Adipose tissue (tissue), 3 donors: ENCODE measurements around the gene ARFGAP1. TPM values are rescaled to one million over a fixed set of nuclear protein-coding genes. Genes with fewer than 3 reads are reported as not detected.

Experiments
- H3K27ac ChIP-seq: one replicate; pipeline ENCODE4 v1.5.1; 2013; ENCODE audit warnings: low read depth, low read length
- WGBS, 3 donors: extraction: QIAGEN DNeasy Blood & Tissue Kit; methylation state at CpG; one replicate each; pipeline ENCODE4 v1.1.7; 2013; 5-methylcytosine and 5-hydroxymethylcytosine counted together
- polyA plus RNA-seq, 3 donors: library from polyadenylated mRNA; stranded (reverse); fragments of 200-250 nt; gene quantifications; one replicate each; pipeline ENCODE4 v1.2.3, GENCODE V29; 2013
- donor health status: healthy with polysubstance abuse.
- donor health status: Bipolar disorder and iron deficiency.
- donor health status: healthy.

The ARFGAP1 gene
- polyA plus RNA-seq, 3 donors = 41.9 to 55.0 (median 50.8) TPM

DNA sequence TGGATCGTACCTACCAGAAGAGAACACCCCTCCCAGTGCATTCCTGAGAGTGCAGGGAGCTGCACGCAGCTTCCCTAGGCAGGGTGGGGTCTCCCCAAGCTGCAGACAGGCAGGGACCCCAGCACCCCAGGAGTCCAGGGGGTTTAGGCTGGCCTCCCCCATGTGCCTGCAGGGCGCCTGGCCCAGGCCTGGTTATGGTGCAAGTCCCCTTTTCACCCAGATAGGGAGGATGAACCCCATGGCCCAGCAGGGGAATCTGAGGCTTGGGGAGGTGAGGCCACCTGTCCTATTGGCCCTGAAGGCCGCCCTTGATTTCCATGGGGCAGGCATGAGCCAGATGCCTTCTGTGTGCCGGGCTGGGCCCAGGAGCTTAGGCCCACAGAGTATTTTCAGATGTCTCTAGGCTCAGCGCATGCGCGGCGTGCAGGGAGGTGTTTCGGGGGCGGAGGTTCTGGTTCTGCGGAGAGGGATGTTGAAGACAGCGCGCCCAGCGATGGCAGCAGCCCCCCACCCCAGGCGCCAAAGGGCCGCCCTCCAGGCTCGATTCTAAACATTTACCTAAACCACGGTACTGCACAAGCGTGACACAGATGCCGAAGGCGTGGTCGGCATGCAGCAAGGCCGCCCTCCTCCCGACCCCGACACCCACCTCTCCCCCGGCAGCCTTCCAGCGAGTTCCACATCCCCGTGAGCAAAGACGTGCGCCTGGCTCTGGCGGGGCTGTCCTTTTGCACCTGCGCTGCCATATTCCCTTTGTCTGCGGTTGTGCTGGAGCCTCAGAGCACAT is 49.7 kb downstream of the ARFGAP1 start:
- no peak overlapping the region for H3K27ac ChIP-seq

GRCh38 chr20:63322933-63323273 is 50.3 kb downstream of the ARFGAP1 start:
- H3K27ac ChIP-seq = no peak overlapping the region
- 26 to 36% (median 35%) methylated on average over 15 of the region's 15 CpGs for WGBS, 3 donors

More for the DNA sequence above, 49.7 kb downstream of the ARFGAP1 start:
- 64 to 67% (median 66%) methylated on average over 33 to 34 of the region's 34 CpGs for WGBS, 3 donors

DNA sequence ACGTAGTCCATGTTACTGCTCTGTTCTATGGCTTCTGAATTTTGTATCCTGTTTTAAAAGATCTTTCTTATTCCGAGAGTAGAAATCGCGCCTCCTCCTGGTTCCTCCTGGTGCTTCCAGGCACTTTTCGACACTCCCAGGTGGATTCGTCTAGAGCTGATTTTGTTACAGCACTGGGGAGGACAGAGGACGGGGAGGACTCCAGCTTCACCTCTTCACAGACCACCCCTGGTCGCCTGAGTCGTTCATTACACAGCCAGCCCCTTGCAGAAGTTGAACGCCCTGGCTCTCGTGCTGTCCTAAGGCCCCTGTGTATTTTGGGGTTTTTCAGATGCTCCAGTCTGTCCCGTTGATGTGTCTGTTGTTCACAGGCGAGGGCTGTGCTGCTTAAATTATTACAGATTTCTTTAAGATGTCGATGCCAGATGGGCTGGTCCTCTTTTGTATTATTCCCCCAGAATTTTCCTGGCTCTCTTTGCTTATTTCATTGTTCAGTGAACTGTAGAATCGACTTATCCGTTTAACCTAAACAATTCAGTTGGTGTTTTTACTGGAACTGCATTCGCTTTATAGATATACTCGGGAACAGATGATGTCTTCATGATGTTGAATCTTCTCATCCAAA is 50.9 kb downstream of the ARFGAP1 start:
- H3K27ac ChIP-seq = no peak overlapping the region
- WGBS, 3 donors = 56 to 71% (median 70%) methylated on average over 18 of the region's 18 CpGs

- 65 to 89% (median 86%) methylated on average over 10 of the region's 10 CpGs for WGBS, 3 donors
- H3K27ac ChIP-seq = no peak overlapping the region
Observed at GRCh38 chr20:63325021-63325471, 52.4 kb downstream of the ARFGAP1 start.

DNA sequence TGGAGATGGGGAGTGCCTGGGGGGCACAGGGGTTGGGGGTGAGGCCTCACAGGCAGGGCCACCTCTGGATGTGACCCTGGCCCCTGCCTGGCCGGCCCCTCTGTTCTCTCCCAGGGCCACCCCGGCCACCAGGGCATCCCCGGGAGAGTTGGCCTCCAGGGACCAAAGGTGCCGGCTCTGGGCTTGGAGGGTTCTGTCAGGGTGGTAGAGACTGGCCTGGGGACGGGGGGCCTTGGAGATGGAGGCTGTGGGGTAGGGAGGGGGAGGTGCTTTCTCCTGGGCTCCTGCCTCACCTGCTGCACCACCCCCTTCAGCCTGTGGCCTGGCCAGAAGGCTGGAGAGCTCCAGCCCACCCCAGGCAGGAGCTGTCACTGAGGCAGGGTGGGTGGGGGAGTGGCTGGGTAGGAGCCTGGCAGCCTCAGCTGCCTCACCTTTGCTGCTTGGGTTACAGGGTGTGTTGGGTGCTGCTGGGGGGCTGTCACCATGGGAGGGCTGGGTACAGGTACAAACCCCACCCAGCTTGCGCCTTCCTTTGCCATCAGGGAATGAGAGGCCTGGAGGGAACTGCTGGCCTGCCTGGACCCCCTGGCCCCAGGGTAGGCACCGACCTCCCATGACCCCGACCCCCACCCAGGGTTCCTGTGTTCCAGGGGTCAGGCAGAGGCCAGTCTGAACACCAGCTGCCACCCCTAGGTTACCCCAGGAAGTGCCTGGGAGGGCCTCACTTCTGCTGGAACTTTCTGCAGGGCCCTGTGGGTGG is 53.1 kb downstream of the ARFGAP1 start:
- 75 to 90% (median 86%) methylated on average over 7 to 8 of the region's 8 CpGs for WGBS, 3 donors
- H3K27ac ChIP-seq = no peak overlapping the region

- H3K27ac ChIP-seq = no peak overlapping the region
- 77 to 83% (median 81%) methylated on average over 15 of the region's 15 CpGs for WGBS, 3 donors
Observed at GRCh38 chr20:63326314-63327230, 54.0 kb downstream of the ARFGAP1 start.

GRCh38 chr20:63327231-63327745 is 54.7 kb downstream of the ARFGAP1 start:
- WGBS, 3 donors = 80 to 89% (median 85%) methylated on average over 8 of the region's 8 CpGs
- H3K27ac ChIP-seq = no peak overlapping the region

GRCh38 chr20:63328026-63328700 is 55.5 kb downstream of the ARFGAP1 start:
- H3K27ac ChIP-seq = no peak overlapping the region
- 63 to 90% (median 87%) methylated on average over 20 of the region's 20 CpGs for WGBS, 3 donors

GRCh38 chr20:63328718-63329275 is 56.2 kb downstream of the ARFGAP1 start:
- no peak overlapping the region for H3K27ac ChIP-seq
- 54 to 67% (median 60%) methylated on average over 19 to 21 of the region's 21 CpGs for WGBS, 3 donors

DNA sequence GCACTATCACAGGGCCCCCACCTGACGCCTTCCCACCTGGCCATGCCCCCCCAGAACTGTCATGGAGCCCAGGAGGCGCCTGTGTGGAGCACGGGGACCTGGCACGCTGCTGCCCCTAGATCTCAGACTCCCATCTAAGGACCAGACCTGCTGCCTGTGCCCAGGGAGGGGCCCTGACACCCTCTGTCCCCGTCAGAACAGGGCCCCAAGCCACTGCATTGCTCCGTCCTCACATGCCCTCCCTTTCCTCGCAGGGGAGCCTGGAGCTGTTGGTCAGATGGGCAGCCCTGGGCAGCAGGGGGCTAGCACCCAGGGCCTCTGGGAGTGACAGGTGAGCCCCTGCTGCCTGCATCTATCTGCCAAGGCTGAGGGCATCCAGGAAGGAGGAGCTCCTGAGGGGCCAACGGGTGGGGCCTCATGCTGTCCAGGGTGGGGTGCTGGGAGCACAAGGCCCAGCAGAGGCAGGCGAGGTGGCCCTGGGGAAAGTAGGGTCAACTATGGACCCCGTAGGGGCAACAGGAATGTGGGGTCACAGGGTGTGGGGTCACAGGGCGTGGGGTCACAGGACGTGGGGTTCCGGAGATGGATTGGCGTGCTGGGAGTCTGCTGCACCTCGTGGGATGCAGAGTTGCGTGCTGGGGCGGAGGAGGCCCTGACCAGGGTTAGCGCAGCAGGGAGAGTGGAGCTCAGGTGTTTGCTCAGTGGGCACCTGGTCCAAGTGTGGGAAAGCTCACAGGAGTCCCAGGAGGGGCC is 56.9 kb downstream of the ARFGAP1 start:
- 60 to 89% (median 86%) methylated on average over 17 to 18 of the region's 18 CpGs for WGBS, 3 donors
- H3K27ac ChIP-seq = no peak overlapping the region

GRCh38 chr20:63330084-63330760 is 57.6 kb downstream of the ARFGAP1 start:
- H3K27ac ChIP-seq = no peak overlapping the region
- 68 to 80% (median 76%) methylated on average over 18 to 20 of the region's 20 CpGs for WGBS, 3 donors

DNA sequence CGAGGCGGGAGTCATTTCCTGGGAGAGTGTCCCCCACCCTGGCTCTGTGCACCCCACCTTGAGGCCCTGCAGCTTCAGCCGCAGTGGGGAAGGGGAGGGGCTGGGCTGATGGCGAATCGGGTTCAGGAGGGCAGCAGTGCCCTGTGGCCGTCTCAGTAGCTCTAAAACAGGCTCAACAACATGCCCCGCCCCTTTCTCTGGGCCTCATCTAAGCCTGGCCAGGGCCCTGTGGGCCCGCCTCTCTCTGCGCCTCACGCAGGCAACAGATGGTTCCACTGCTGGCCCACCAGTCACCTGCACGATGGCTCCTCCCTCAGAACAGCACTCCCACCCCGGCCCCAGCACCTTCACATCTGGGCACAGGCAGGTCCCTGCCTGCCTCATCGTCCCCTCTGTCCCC is 58.3 kb downstream of the ARFGAP1 start:
- 67 to 77% (median 77%) methylated on average over 12 to 13 of the region's 13 CpGs for WGBS, 3 donors

GRCh38 chr20:63331741-63332400 is 59.3 kb downstream of the ARFGAP1 start:
- 85 to 97% (median 96%) methylated on average over 8 of the region's 8 CpGs for WGBS, 3 donors
- no peak overlapping the region for H3K27ac ChIP-seq

More for the DNA sequence above, 58.3 kb downstream of the ARFGAP1 start:
- H3K27ac ChIP-seq = no peak overlapping the region

DNA sequence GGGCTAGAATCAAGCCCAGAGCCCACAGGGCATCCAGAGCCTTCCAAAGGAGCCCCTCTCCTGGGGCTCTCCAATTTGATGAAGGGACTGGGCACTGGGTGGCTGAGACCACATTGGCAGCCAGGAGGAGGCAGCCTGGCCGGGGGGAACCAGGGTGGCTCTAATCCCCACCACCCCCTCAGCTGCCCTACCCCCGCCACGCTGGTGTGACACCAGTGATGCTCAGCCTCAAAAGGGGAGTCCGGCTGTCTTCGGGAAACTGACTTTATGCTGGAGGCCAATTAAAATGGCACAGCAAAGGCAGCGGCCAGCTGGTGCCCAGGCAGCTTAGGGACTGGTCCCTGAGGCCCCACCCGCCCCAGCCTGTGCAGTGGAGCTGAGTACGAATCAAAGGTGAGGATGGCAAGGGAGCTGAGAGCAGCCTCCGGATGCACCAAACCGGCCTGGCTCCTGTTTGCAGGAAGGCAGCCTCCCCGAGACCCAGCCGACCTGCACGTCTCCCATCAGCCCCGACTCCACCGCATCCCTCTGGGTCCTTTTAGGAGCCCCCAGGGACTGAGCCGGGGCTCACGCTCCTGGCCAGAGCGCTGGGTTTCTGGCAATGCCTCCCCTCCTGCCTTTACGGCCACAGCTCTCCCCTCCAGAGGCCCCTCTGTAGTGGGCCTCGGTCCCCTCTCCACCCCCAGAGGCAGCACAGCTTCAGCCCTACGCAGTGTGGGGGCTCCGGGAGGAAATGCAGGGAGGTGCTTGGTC is 60.1 kb downstream of the ARFGAP1 start:
- WGBS, 3 donors = 80 to 87% (median 83%) methylated on average over 22 of the region's 22 CpGs
- H3K27ac ChIP-seq = no peak overlapping the region
